HG03135 (cell line): ENCODE results near the gene SPTBN1.

Experiments used
- ATAC-seq: cut with Tn5 transposase; IDR thresholded peaks from one replicate; pipeline ENCODE4 v1.9.1; 2021; ENCODE audit warnings: mild to moderate bottlenecking, moderate library complexity; ENCODE audit not compliant: unreplicated experiment

SPTBN1 gene

GRCh38 chr2:54603796-54604195 lies 147.7 kb downstream of the SPTBN1 start:
- ATAC-seq, result no peak

GRCh38 chr2:54604871-54605270 lies 148.7 kb downstream of the SPTBN1 start:
- no peak for ATAC-seq

GRCh38 chr2:54605836-54606235 lies 149.7 kb downstream of the SPTBN1 start:
- ATAC-seq, result no peak

GRCh38 chr2:54606393-54606958 lies 150.3 kb downstream of the SPTBN1 start:
- no peak for ATAC-seq

- no peak for ATAC-seq
These were observed 152.1 kb downstream of the SPTBN1 start for GRCh38 chr2:54608224-54608623.

GRCh38 chr2:54609241-54609640 lies 153.1 kb downstream of the SPTBN1 start:
- no peak for ATAC-seq

GRCh38 chr2:54609647-54610046 lies 153.5 kb downstream of the SPTBN1 start:
- ATAC-seq, result no peak

GRCh38 chr2:54610700-54611099 lies 154.6 kb downstream of the SPTBN1 start:
- ATAC-seq, result no peak

GRCh38 chr2:54611830-54612545 lies 155.9 kb downstream of the SPTBN1 start:
- ATAC-seq, result no peak

GRCh38 chr2:54613386-54613785 lies 157.3 kb downstream of the SPTBN1 start:
- no peak for ATAC-seq

GRCh38 chr2:54613794-54614257 lies 157.7 kb downstream of the SPTBN1 start:
- peak; percentile 53 for ATAC-seq

GRCh38 chr2:54614819-54615218 lies 158.7 kb downstream of the SPTBN1 start:
- ATAC-seq, result no peak

GRCh38 chr2:54615832-54616534 lies 159.9 kb downstream of the SPTBN1 start:
- no peak for ATAC-seq

- no peak for ATAC-seq
These were observed 161.3 kb downstream of the SPTBN1 start for GRCh38 chr2:54617409-54617808.

- no peak for ATAC-seq
These were observed 162.8 kb downstream of the SPTBN1 start for GRCh38 chr2:54618646-54619565.

- no peak for ATAC-seq
These were observed 163.6 kb downstream of the SPTBN1 start for GRCh38 chr2:54619660-54620231.

- ATAC-seq, result no peak
These were observed 164.8 kb downstream of the SPTBN1 start for GRCh38 chr2:54620948-54621347.

- ATAC-seq, result no peak
These were observed 168.5 kb downstream of the SPTBN1 start for GRCh38 chr2:54624591-54625071.

GRCh38 chr2:54626131-54626530 lies 170.0 kb downstream of the SPTBN1 start:
- ATAC-seq, result no peak

GRCh38 chr2:54626884-54627283 lies 170.8 kb downstream of the SPTBN1 start:
- ATAC-seq, result no peak
